GM12878 (cell line): ENCODE results near the gene UGT1A6. TPM values are rescaled to one million over a fixed set of nuclear protein-coding genes. Genes with fewer than 3 reads are reported as not detected.

Experiments used
- CHD2 ChIP-seq: IDR thresholded peaks from 2 replicates; pipeline ENCODE4 v1.6.1; 2011; ENCODE audit warnings: low read depth, low read length, improper control_type of control experiment, borderline replicate concordance
- CHD4 ChIP-seq: fragments of 200-600 bp; sonication (generic); IDR thresholded peaks from 2 replicates; pipeline ENCODE4 v1.6.1; 2016; ENCODE audit warnings: mild to moderate bottlenecking
- HDAC2 ChIP-seq: fragments of 200-600 bp; sonication (generic); IDR thresholded peaks from 2 replicates; pipeline ENCODE4 v1.6.1; 2017
- NFIC ChIP-seq: IDR thresholded peaks from 2 replicates; pipeline ENCODE4 v1.6.1; 2012; ENCODE audit warnings: low read depth, mild to moderate bottlenecking, inconsistent platforms, low read length, moderate library complexity
- POLR2AphosphoS2 ChIP-seq: IDR thresholded peaks from 2 replicates; pipeline ENCODE4 v1.6.1; 2011; ENCODE audit warnings: low read depth, mild to moderate bottlenecking, low read length, improper control_type of control experiment, moderate library complexity
- ZNF207 ChIP-seq: fragments of 450-650 bp; IDR thresholded peaks from 2 replicates; pipeline ENCODE4 v1.6.1; 2014; ENCODE audit warnings: antibody characterized with exemption, mild to moderate bottlenecking, borderline replicate concordance
- ZNF217 ChIP-seq: fragments of 450-650 bp; IDR thresholded peaks from 2 replicates; pipeline ENCODE4 v1.6.1; 2017; ENCODE audit warnings: antibody characterized with exemption, mild to moderate bottlenecking
- ZSCAN29 ChIP-seq: fragments of 450-650 bp; IDR thresholded peaks from 2 replicates; pipeline ENCODE4 v1.6.1; 2017; ENCODE audit warnings: mild to moderate bottlenecking, moderate library complexity
- polyA plus RNA-seq, 11 experiments: library from polyadenylated mRNA; depleted of rRNA in 4 of 11; unstranded in 6 of 11; stranded (reverse) in 5 of 11; fragments of >200 nt; fragmentation: Nextera tagmentation in 4 of 11; fragmentation: Illumina TruSeq in 1 of 11; extraction: Ambion mirVana in 4 of 11; extraction: Trizol in 1 of 11; gene quantifications; 1 replicate in 1 of 11; 2 replicates in 10 of 11; pipeline versions ENCODE4 v1.2.1 to v1.2.3, GENCODE V29; 2011 to 2016; ENCODE audit warnings: inconsistent platforms in 2 of 11, missing spikeins in 2 of 11, low read depth in 1 of 11
- total RNA-seq, 4 experiments: library from RNA; depleted of rRNA in 3 of 4; stranded (reverse); fragments of >200 nt in 3 of 4; fragmentation: Illumina TruSeq in 1 of 4; extraction: Trizol in 1 of 4; gene quantifications; 2 replicates each; pipeline versions ENCODE4 v1.2.1 to v1.2.3, GENCODE V29; 2013 to 2021
- TF ChIP-seq, protein P1 (sequence below): fragments of 450-650 bp; IDR thresholded peaks from 2 replicates; pipeline ENCODE4 v1.6.1; 2017; ENCODE audit warnings: mild to moderate bottlenecking, moderate library complexity
- TF ChIP-seq, protein P2 (sequence below): fragments of 450-650 bp; IDR thresholded peaks from 2 replicates; pipeline ENCODE4 v1.6.1; 2017; ENCODE audit warnings: mild to moderate bottlenecking

Gene UGT1A6
- total and polyA plus RNA-seq, 10 of the 15 experiments (the other 5 are each of a cell fraction or from before 2014, with no cell fraction given), result not detected

DNA sequence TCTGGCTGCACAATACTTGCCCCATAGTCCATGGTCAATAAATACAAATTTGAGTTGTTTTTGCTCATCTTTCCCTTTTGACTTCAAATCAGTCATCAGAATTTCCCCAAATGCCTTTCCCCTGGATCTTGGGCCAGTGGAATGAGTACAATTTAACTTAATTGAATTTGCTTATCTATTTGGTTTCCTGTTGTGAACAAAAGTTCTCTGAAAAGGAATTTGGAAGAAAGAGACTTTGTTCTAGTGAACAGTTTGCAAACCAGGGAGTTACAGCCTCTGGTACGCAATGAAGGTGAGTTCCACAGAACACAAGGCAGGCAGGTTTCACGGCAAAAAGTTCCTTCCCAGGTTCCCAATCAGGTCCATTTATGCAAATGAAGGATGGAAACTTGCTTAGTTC is 66.2 kb downstream of the UGT1A6 start (continued):
- TF ChIP-seq, protein P1, sequence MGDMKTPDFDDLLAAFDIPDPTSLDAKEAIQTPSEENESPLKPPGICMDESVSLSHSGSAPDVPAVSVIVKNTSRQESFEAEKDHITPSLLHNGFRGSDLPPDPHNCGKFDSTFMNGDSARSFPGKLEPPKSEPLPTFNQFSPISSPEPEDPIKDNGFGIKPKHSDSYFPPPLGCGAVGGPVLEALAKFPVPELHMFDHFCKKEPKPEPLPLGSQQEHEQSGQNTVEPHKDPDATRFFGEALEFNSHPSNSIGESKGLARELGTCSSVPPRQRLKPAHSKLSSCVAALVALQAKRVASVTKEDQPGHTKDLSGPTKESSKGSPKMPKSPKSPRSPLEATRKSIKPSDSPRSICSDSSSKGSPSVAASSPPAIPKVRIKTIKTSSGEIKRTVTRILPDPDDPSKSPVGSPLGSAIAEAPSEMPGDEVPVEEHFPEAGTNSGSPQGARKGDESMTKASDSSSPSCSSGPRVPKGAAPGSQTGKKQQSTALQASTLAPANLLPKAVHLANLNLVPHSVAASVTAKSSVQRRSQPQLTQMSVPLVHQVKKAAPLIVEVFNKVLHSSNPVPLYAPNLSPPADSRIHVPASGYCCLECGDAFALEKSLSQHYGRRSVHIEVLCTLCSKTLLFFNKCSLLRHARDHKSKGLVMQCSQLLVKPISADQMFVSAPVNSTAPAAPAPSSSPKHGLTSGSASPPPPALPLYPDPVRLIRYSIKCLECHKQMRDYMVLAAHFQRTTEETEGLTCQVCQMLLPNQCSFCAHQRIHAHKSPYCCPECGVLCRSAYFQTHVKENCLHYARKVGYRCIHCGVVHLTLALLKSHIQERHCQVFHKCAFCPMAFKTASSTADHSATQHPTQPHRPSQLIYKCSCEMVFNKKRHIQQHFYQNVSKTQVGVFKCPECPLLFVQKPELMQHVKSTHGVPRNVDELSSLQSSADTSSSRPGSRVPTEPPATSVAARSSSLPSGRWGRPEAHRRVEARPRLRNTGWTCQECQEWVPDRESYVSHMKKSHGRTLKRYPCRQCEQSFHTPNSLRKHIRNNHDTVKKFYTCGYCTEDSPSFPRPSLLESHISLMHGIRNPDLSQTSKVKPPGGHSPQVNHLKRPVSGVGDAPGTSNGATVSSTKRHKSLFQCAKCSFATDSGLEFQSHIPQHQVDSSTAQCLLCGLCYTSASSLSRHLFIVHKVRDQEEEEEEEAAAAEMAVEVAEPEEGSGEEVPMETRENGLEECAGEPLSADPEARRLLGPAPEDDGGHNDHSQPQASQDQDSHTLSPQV, result no peak
- no peak for TF ChIP-seq CHD2
- no peak for TF ChIP-seq ZNF207
- no peak for TF ChIP-seq HDAC2
- no peak for TF ChIP-seq POLR2AphosphoS2
- TF ChIP-seq ZSCAN29, result no peak
- no peak for TF ChIP-seq ZNF217
- TF ChIP-seq CHD4, result no peak
- TF ChIP-seq, protein P2, sequence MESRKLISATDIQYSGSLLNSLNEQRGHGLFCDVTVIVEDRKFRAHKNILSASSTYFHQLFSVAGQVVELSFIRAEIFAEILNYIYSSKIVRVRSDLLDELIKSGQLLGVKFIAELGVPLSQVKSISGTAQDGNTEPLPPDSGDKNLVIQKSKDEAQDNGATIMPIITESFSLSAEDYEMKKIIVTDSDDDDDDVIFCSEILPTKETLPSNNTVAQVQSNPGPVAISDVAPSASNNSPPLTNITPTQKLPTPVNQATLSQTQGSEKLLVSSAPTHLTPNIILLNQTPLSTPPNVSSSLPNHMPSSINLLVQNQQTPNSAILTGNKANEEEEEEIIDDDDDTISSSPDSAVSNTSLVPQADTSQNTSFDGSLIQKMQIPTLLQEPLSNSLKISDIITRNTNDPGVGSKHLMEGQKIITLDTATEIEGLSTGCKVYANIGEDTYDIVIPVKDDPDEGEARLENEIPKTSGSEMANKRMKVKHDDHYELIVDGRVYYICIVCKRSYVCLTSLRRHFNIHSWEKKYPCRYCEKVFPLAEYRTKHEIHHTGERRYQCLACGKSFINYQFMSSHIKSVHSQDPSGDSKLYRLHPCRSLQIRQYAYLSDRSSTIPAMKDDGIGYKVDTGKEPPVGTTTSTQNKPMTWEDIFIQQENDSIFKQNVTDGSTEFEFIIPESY, result no peak
- TF ChIP-seq NFIC, result no peak
